ENCODE data around the gene SHB. TPM values are rescaled to one million over a fixed set of nuclear protein-coding genes. Genes with fewer than 3 reads are reported as not detected.

The SHB gene
- total and polyA plus RNA-seq, 2 of the 8 experiments (the other 6 are each of a cell fraction or from before 2014, with no cell fraction given): 4.1 to 12.6 TPM

DNA sequence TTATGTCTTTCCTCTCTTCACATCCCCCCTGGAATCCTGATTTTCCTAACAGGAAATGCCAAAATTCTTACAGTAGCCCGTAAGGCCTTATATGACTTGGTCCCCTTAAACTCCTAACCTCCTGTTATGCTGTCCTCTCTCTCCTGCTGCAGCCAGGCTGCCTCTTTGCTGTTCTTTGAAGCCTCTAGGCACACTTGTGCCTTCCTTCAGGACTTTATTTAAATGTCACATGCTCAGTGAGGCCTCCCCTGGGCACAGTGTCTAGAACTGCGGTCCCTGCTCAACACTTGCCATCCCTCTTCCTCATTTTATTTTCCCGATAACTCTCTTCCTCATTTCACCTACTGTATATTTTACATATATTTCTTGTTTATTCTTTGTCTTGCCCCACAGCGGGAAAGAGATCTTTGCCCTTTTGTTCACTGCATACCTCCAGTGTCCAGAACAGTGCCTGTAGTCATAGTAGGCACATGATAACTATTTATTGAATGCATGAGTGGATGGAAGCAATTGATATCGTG, 5.5 kb upstream of the SHB start:
- FAIRE-seq: no peak
- DNase-seq (ENCODE audit: low read depth in 1 of 2, low spot score in 2 of 2): no peak
- no peaks in the 10 kb centered on the region for H3K79me1 ChIP-seq (ENCODE audit: low read depth, low read length)

More for the DNA sequence above, 5.5 kb upstream of the SHB start:
- H3K79me2 ChIP-seq (ENCODE audit: control insufficient read depth in 1 of 2, insufficient read depth in 2 of 2, low read length in 2 of 2): no peaks in the 10 kb centered on the region
- no peak overlapping the region for H2AFZ ChIP-seq (ENCODE audit: low read length)
- H2AK5ac ChIP-seq (ENCODE audit: low read depth, low read length): no peak overlapping the region
- no peak overlapping the region for H3K27ac ChIP-seq (ENCODE audit: low read depth, low read length)
- no peak overlapping the region for H3K14ac ChIP-seq (ENCODE audit: insufficient read length)
- no peaks in the 10 kb centered on the region for H4K20me1 ChIP-seq (replicated peaks in 1 of 2; ENCODE audit: control insufficient read depth in 1 of 2, insufficient read depth in 2 of 2, low read length in 2 of 2)
- no peak overlapping the region for H2BK120ac ChIP-seq (replicated peaks; ENCODE audit: low read depth, low read length)
- no peak overlapping the region for H3K23ac ChIP-seq (ENCODE audit: insufficient read length)
- CTCF ChIA-PET (ENCODE audit: partially characterized antibody): interaction anchor here (1.6 to 3.9 kb wide), 2 partner anchors 11 to 13 kb away, joined by 5 to 36 read pairs; no protein-coding TSS in a partner anchor
- peaks cover 0 to 3% of the 10 kb centered on the region in 2 experiments; a peak in 1 of 4 replicates for H3K9me3 ChIP-seq (ENCODE audit: insufficient read depth in 2 of 2, low read depth in 1 of 2, low read length in 1 of 2)
- H3K23me2 ChIP-seq (ENCODE audit: low read depth, low read length): peaks cover 2% of the 10 kb centered on the region; the same call in 1 of the 2 replicates
- H4K5ac ChIP-seq (ENCODE audit: insufficient read length, low read depth, low read length): no peak overlapping the region
- H3K18ac ChIP-seq (ENCODE audit: extremely low read depth, low read length): no peak overlapping the region
- POLR2A ChIA-PET (ENCODE audit: partially characterized antibody): no interaction called here
- H3K9ac ChIP-seq (replicated peaks in 1 of 4; ENCODE audit: extremely low read depth in 1 of 4, low read depth in 3 of 4, low read length in 3 of 4): no peak overlapping the region
- H3K4me1 ChIP-seq (replicated peaks in 1 of 4; ENCODE audit: control insufficient read depth in 3 of 4, insufficient read depth in 4 of 4, low read length in 3 of 4): no peaks in the 10 kb centered on the region; a peak in 1 of 7 replicates
- no peak overlapping the region for H3K4me2 ChIP-seq (ENCODE audit: insufficient read depth in 1 of 2, low read depth in 2 of 2, low read length in 2 of 2)
- no peaks in the 10 kb centered on the region for H3K36me3 ChIP-seq (ENCODE audit: control insufficient read depth in 2 of 4, insufficient read depth in 4 of 4, low read length in 3 of 4)
- H2BK15ac ChIP-seq (ENCODE audit: low read length): 0 out of 2 replicates have a peak overlapping the region, but pooled peaks have one; percentile 40
- H4K8ac ChIP-seq (ENCODE audit: extremely low read depth, insufficient read depth, low read length): no peak overlapping the region
- no peak for TF ChIP-seq ASH2L (IDR thresholded peaks at IDR 0.05; ENCODE audit: low read length)
- TF ChIP-seq PHF8 (conservative IDR thresholded peaks at IDR 0.05; ENCODE audit: low read depth, low read length): no peak
- TF ChIP-seq HDAC2 (IDR thresholded peaks at IDR 0.05; ENCODE audit: borderline replicate concordance in 1 of 2, low read depth in 2 of 2, low read length in 2 of 2): no peak
- TF ChIP-seq TAF1 (IDR thresholded peaks at IDR 0.05; ENCODE audit: low read depth, low read length): no peak
- TF ChIP-seq NANOG (IDR thresholded peaks at IDR 0.05; ENCODE audit: insufficient read depth, low read depth, low read length, poor library complexity, severe bottlenecking): no peak
- TF ChIP-seq SAP30 (IDR thresholded peaks at IDR 0.05; ENCODE audit: insufficient read depth, insufficient replicate concordance, low read length): no peak
- TF ChIP-seq KDM5A (IDR thresholded peaks at IDR 0.05; ENCODE audit: low read length): no peak
- no peak for TF ChIP-seq ZNF274 (IDR thresholded peaks at IDR 0.05; ENCODE audit: borderline replicate concordance, extremely low read depth, low read length)
- TF ChIP-seq TBP (IDR thresholded peaks at IDR 0.05; ENCODE audit: low read depth, low read length): no peak
- TF ChIP-seq KDM4A (IDR thresholded peaks at IDR 0.05; ENCODE audit: low read depth, low read length, severe bottlenecking): no peak
- TF ChIP-seq RBBP5 (IDR thresholded peaks at IDR 0.05; ENCODE audit: borderline replicate concordance, low read depth, low read length): no peak
- no peak for TF ChIP-seq SRF (IDR thresholded peaks at IDR 0.05; ENCODE audit: low read depth, low read length)
- H4K91ac ChIP-seq (replicated peaks; ENCODE audit: insufficient read length, low read length): no peak overlapping the region
- no peak overlapping the region for H2BK20ac ChIP-seq (ENCODE audit: low read length)
- H2BK5ac ChIP-seq (ENCODE audit: low read depth, low read length): no peak overlapping the region
- WGBS, 2 experiments (ENCODE audit: extremely low coverage in 1 of 2, insufficient coverage in 1 of 2, insufficient read length in 1 of 2, insufficient replicate concordance in 2 of 2, low coverage in 1 of 2, low lambda C conversion rate in 2 of 2, missing lambda C conversion rate in 1 of 2): 80 to 100% methylated on average over 1 to 5 of the region's 5 CpGs
- no peak overlapping the region for H2BK12ac ChIP-seq (ENCODE audit: low read depth, low read length)
- no peaks in the 10 kb centered on the region for H3K27me3 ChIP-seq (replicated peaks in 1 of 4; ENCODE audit: control insufficient read depth in 3 of 4, extremely low read depth in 1 of 4, insufficient read depth in 3 of 4, low read length in 3 of 4)
- no peak overlapping the region for H3K4ac ChIP-seq (replicated peaks; ENCODE audit: insufficient read length, low read depth, low read length)
- no peak overlapping the region for H3K56ac ChIP-seq (replicated peaks; ENCODE audit: insufficient read length, low read depth, low read length)
- H3K4me3 ChIP-seq (ENCODE audit: extremely low read depth in 1 of 4, insufficient read depth in 2 of 4, low read depth in 3 of 4, low read length in 4 of 4): no peak overlapping the region
